ENCODE data around the gene FRG2. TPM values are rescaled to one million over a fixed set of nuclear protein-coding genes. Genes with fewer than 3 reads are reported as not detected.
"Not testable (repeated sequence)": the region's sequence is repeated elsewhere in the genome, so short reads cannot be mapped to it uniquely, and the experiment has no call there.

FRG2 gene
- polyA plus RNA-seq, 4 donors, result not detected

- H3K9me3 ChIP-seq (ENCODE audit: control insufficient read depth in 2 of 2, insufficient read depth in 1 of 2, low read depth in 1 of 2, low read length in 1 of 2); FAIRE-seq: not testable (repeated sequence)
- 45 to 59% (median 58%) methylated on average over 3 to 4 of the region's 4 CpGs for WGBS, 3 donors
Measured at GRCh38 chr4:189985651-189986243, 41.3 kb downstream of the FRG2 start.

GRCh38 chr4:189984661-189985060, 42.4 kb downstream of the FRG2 start:
- not testable (repeated sequence) for H3K4me3 ChIP-seq (ENCODE audit: low read depth in 1 of 3, low read length in 3 of 3); FAIRE-seq; H3K27ac ChIP-seq (ENCODE audit: low read depth in 1 of 3, low read length in 2 of 3); DNase-seq; H3K27me3 ChIP-seq (ENCODE audit: control insufficient read depth in 3 of 3, insufficient read depth in 3 of 3, low read length in 3 of 3); H3K9me3 ChIP-seq (ENCODE audit: control insufficient read depth in 2 of 2, insufficient read depth in 1 of 2, low read depth in 1 of 2, low read length in 1 of 2); H3K4me1 ChIP-seq (ENCODE audit: control insufficient read depth in 3 of 3, insufficient read depth in 2 of 3, low read depth in 1 of 3, low read length in 2 of 3); H3K36me3 ChIP-seq (ENCODE audit: control insufficient read depth in 3 of 3, insufficient read depth in 2 of 3, low read depth in 1 of 3, low read length in 3 of 3)
- WGBS, 3 donors, result 75 to 80% (median 80%) methylated on average over 15 to 21 of the region's 31 CpGs

More at GRCh38 chr4:189985651-189986243, 41.3 kb downstream of the FRG2 start:
- not testable (repeated sequence) for H3K4me1 ChIP-seq (ENCODE audit: control insufficient read depth in 3 of 3, insufficient read depth in 2 of 3, low read depth in 1 of 3, low read length in 2 of 3); DNase-seq; H3K27ac ChIP-seq (ENCODE audit: low read depth in 1 of 3, low read length in 2 of 3); H3K4me3 ChIP-seq (ENCODE audit: low read depth in 1 of 3, low read length in 3 of 3); H3K27me3 ChIP-seq (ENCODE audit: control insufficient read depth in 3 of 3, insufficient read depth in 3 of 3, low read length in 3 of 3); H3K36me3 ChIP-seq (ENCODE audit: control insufficient read depth in 3 of 3, insufficient read depth in 2 of 3, low read depth in 1 of 3, low read length in 3 of 3)

- H3K27me3 ChIP-seq (ENCODE audit: control insufficient read depth in 3 of 3, insufficient read depth in 3 of 3, low read length in 3 of 3); H3K4me1 ChIP-seq (ENCODE audit: control insufficient read depth in 3 of 3, insufficient read depth in 2 of 3, low read depth in 1 of 3, low read length in 2 of 3); FAIRE-seq; DNase-seq; H3K9me3 ChIP-seq (ENCODE audit: control insufficient read depth in 2 of 2, insufficient read depth in 1 of 2, low read depth in 1 of 2, low read length in 1 of 2); H3K4me3 ChIP-seq (ENCODE audit: low read depth in 1 of 3, low read length in 3 of 3); H3K36me3 ChIP-seq (ENCODE audit: control insufficient read depth in 3 of 3, insufficient read depth in 2 of 3, low read depth in 1 of 3, low read length in 3 of 3); H3K27ac ChIP-seq (ENCODE audit: low read depth in 1 of 3, low read length in 2 of 3): not testable (repeated sequence)
- 82 to 87% (median 85%) methylated on average over 13 to 35 of the region's 41 CpGs for WGBS, 3 donors
Measured at GRCh38 chr4:189983916-189984526, 43.0 kb downstream of the FRG2 start.

- DNase-seq, result no peak
- no peak overlapping the region for H3K27ac ChIP-seq (ENCODE audit: low read depth in 1 of 3, low read length in 2 of 3)
- H3K36me3 ChIP-seq (ENCODE audit: control insufficient read depth in 3 of 3, insufficient read depth in 2 of 3, low read depth in 1 of 3, low read length in 3 of 3), result no peaks in the 10 kb centered on the region
- no peaks in the 10 kb centered on the region for H3K27me3 ChIP-seq (ENCODE audit: control insufficient read depth in 3 of 3, insufficient read depth in 3 of 3, low read length in 3 of 3)
- H3K4me3 ChIP-seq (ENCODE audit: low read depth in 1 of 3, low read length in 3 of 3), result no peak overlapping the region
- FAIRE-seq, result no peak
- WGBS, 3 donors, result 72 to 85% (median 82%) methylated on average over 8 of the region's 8 CpGs
- H3K9me3 ChIP-seq (ENCODE audit: control insufficient read depth in 2 of 2, insufficient read depth in 1 of 2, low read depth in 1 of 2, low read length in 1 of 2), result no peaks in the 10 kb centered on the region
- H3K4me1 ChIP-seq (ENCODE audit: control insufficient read depth in 3 of 3, insufficient read depth in 2 of 3, low read depth in 1 of 3, low read length in 2 of 3), result no peaks in the 10 kb centered on the region
Measured at GRCh38 chr4:189981970-189982369, 45.1 kb downstream of the FRG2 start.

GRCh38 chr4:189980292-189980691, 46.8 kb downstream of the FRG2 start:
- H3K9me3 ChIP-seq (ENCODE audit: control insufficient read depth in 2 of 2, insufficient read depth in 1 of 2, low read depth in 1 of 2, low read length in 1 of 2); H3K27ac ChIP-seq (ENCODE audit: low read depth in 1 of 3, low read length in 2 of 3); H3K27me3 ChIP-seq (ENCODE audit: control insufficient read depth in 3 of 3, insufficient read depth in 3 of 3, low read length in 3 of 3); FAIRE-seq; H3K4me1 ChIP-seq (ENCODE audit: control insufficient read depth in 3 of 3, insufficient read depth in 2 of 3, low read depth in 1 of 3, low read length in 2 of 3); H3K4me3 ChIP-seq (ENCODE audit: low read depth in 1 of 3, low read length in 3 of 3); DNase-seq; H3K36me3 ChIP-seq (ENCODE audit: control insufficient read depth in 3 of 3, insufficient read depth in 2 of 3, low read depth in 1 of 3, low read length in 3 of 3): not testable (repeated sequence)
- 31 to 65% (median 41%) methylated on average over 2 of the region's 2 CpGs for WGBS, 3 donors

GRCh38 chr4:189979196-189980047, 47.6 kb downstream of the FRG2 start:
- H3K27me3 ChIP-seq (ENCODE audit: control insufficient read depth in 3 of 3, insufficient read depth in 3 of 3, low read length in 3 of 3), result no peaks in the 10 kb centered on the region
- DNase-seq, result no peak
- H3K27ac ChIP-seq (ENCODE audit: low read depth in 1 of 3, low read length in 2 of 3), result no peak overlapping the region
- no peak for FAIRE-seq
- no peaks in the 10 kb centered on the region for H3K36me3 ChIP-seq (ENCODE audit: control insufficient read depth in 3 of 3, insufficient read depth in 2 of 3, low read depth in 1 of 3, low read length in 3 of 3)
- no peaks in the 10 kb centered on the region for H3K4me1 ChIP-seq (ENCODE audit: control insufficient read depth in 3 of 3, insufficient read depth in 2 of 3, low read depth in 1 of 3, low read length in 2 of 3)
- no peaks in the 10 kb centered on the region for H3K9me3 ChIP-seq (ENCODE audit: control insufficient read depth in 2 of 2, insufficient read depth in 1 of 2, low read depth in 1 of 2, low read length in 1 of 2)
- WGBS, 3 donors, result 48 to 63% (median 53%) methylated on average over 10 of the region's 10 CpGs
- H3K4me3 ChIP-seq (ENCODE audit: low read depth in 1 of 3, low read length in 3 of 3), result no peak overlapping the region

Other genes starting within 250 kb of the FRG2 start
- gene FRG1, start 86.4 kb downstream of the FRG2 start, polyA plus RNA-seq, result 10 to 100 TPM; 35.6 to 40.4 (median 38.7) TPM
- gene DBET, start 37.2 kb upstream of the FRG2 start, polyA plus RNA-seq, result not detected
- gene DUX4, start 146.5 kb upstream of the FRG2 start, polyA plus RNA-seq, result under 1 TPM in 1 of 4 donors, not detected in 3; 0.07 TPM

Measured in small intestine (tissue), 7 donors.